WTC11 (cell line): Measurements from ENCODE around the gene TMEM11. TPM values are rescaled to one million over a fixed set of nuclear protein-coding genes. Genes with fewer than 3 reads are reported as not detected.

Experiments used
- ATAC-seq: fragments of 200-7000 bp; cut with Tn5 transposase; 2 replicates; pipeline ENCODE4 v1.10.0; 2021; ENCODE audit warnings: mild to moderate bottlenecking, moderate library complexity
- CTCF ChIA-PET: fragments of 300-600 bp; sonication (Branson Sonifier 250); formaldehyde crosslinking; loops from one replicate; lab custom pipeline; 2021; ENCODE audit warnings: antibody characterized with exemption; lab: Charles Lee
- POLR2A ChIA-PET: fragments of 350-600 bp; sonication (Branson Sonifier 250); formaldehyde crosslinking; loops from one replicate; lab custom pipeline; 2021; ENCODE audit warnings: antibody characterized with exemption; lab: Charles Lee
- DNase-seq: peaks from one replicate; pipeline ENCODE4 v3.0.0; 2021; ENCODE audit warnings: low spot score
- H3K27ac Mint-ChIP-seq: 2 replicates; pipeline ENCODE4 v1.8.0; 2021; ENCODE audit warnings: mixed read lengths
- H3K27me3 Mint-ChIP-seq: 2 replicates; pipeline ENCODE4 v1.8.0; 2021; ENCODE audit warnings: low read depth, mild to moderate bottlenecking, moderate library complexity, mixed read lengths
- H3K36me3 Mint-ChIP-seq: 2 replicates; pipeline ENCODE4 v1.8.0; 2021; ENCODE audit warnings: mixed read lengths
- H3K4me1 Mint-ChIP-seq: 2 replicates; pipeline ENCODE4 v1.8.0; 2022; ENCODE audit warnings: mixed read lengths
- H3K4me3 Mint-ChIP-seq: 2 replicates; pipeline ENCODE4 v1.8.0; 2021; ENCODE audit warnings: mild to moderate bottlenecking, moderate library complexity, mixed read lengths
- H3K9me3 Mint-ChIP-seq: 2 replicates; pipeline ENCODE4 v1.8.0; 2021; ENCODE audit warnings: mixed read lengths
- CREB1 ChIP-seq: sonication (generic); formaldehyde crosslinking; IDR thresholded peaks from 2 replicates; pipeline ENCODE4 v1.8.0; 2023; ENCODE audit warnings: mild to moderate bottlenecking, missing genetic modification reagents
- EMX1 ChIP-seq: fragments of 250-450 bp; sonication (Bioruptor Pico); IDR thresholded peaks from 2 replicates; pipeline ENCODE4 v1.8.0; 2021; ENCODE audit warnings: mild to moderate bottlenecking
- ETV6 ChIP-seq: sonication (generic); formaldehyde crosslinking; IDR thresholded peaks from 2 replicates; pipeline ENCODE4 v1.8.1; 2022; ENCODE audit warnings: mild to moderate bottlenecking, missing genetic modification reagents
- FOXJ3 ChIP-seq: sonication (generic); formaldehyde crosslinking; IDR thresholded peaks from 2 replicates; pipeline ENCODE4 v1.9.0; 2021; ENCODE audit warnings: missing genetic modification reagents, mild to moderate bottlenecking, borderline replicate concordance
- FOXP1 ChIP-seq: sonication (generic); formaldehyde crosslinking; IDR thresholded peaks from 2 replicates; pipeline ENCODE4 v1.8.0; 2022; ENCODE audit warnings: missing genetic modification reagents, mild to moderate bottlenecking, moderate library complexity, borderline replicate concordance
- JUN ChIP-seq: sonication (generic); formaldehyde crosslinking; IDR thresholded peaks from 2 replicates; pipeline ENCODE4 v1.8.0; 2023; ENCODE audit warnings: mild to moderate bottlenecking, missing genetic modification reagents
- MXD4 ChIP-seq: fragments of 250-450 bp; sonication (Bioruptor Pico); IDR thresholded peaks from 2 replicates; pipeline ENCODE4 v1.8.0; 2021; ENCODE audit warnings: mild to moderate bottlenecking, moderate library complexity, borderline replicate concordance
- NFE2L1 ChIP-seq: sonication (generic); formaldehyde crosslinking; IDR thresholded peaks from 2 replicates; pipeline ENCODE4 v1.8.1; 2023; ENCODE audit warnings: missing genetic modification reagents
- ZNF396 ChIP-seq: fragments of 250-450 bp; sonication (Bioruptor Pico); IDR thresholded peaks from 2 replicates; pipeline ENCODE4 v1.8.0; 2021; ENCODE audit warnings: mild to moderate bottlenecking, moderate library complexity, borderline replicate concordance
- total RNA-seq: library from RNA; stranded (reverse); gene quantifications from 3 replicates; pipeline ENCODE4 v1.2.3, GENCODE V29; 2021
- TF ChIP-seq, protein P1 (sequence below): fragments of 250-450 bp; sonication (Bioruptor Pico); IDR thresholded peaks from 2 replicates; pipeline ENCODE4 v1.9.0; 2021; ENCODE audit warnings: moderate library complexity, mild to moderate bottlenecking, inconsistent platforms, borderline replicate concordance
- TF ChIP-seq, protein P2 (sequence below): fragments of 250-450 bp; sonication (Bioruptor Pico); IDR thresholded peaks from 2 replicates; pipeline ENCODE4 v1.9.0; 2021; ENCODE audit warnings: mild to moderate bottlenecking
- TF ChIP-seq, protein P3 (sequence below): sonication (generic); formaldehyde crosslinking; IDR thresholded peaks from 2 replicates; pipeline ENCODE4 v1.8.1; 2023; ENCODE audit warnings: mild to moderate bottlenecking, missing genetic modification reagents
- TF ChIP-seq, protein P4 (sequence below): sonication (generic); formaldehyde crosslinking; IDR thresholded peaks from 2 replicates; pipeline ENCODE4 v1.8.0; 2023; ENCODE audit warnings: mild to moderate bottlenecking, missing genetic modification reagents
- TF ChIP-seq, protein P5 (sequence below): sonication (generic); formaldehyde crosslinking; IDR thresholded peaks from 2 replicates; pipeline ENCODE4 v1.8.1; 2022; ENCODE audit warnings: low read depth, mild to moderate bottlenecking, moderate library complexity, missing genetic modification reagents, borderline replicate concordance
- TF ChIP-seq, protein P6 (sequence below): sonication (generic); formaldehyde crosslinking; IDR thresholded peaks from 2 replicates; pipeline ENCODE4 v1.8.1; 2023; ENCODE audit warnings: mild to moderate bottlenecking, missing genetic modification reagents, borderline replicate concordance
- TF ChIP-seq, protein P7 (sequence below): sonication (generic); formaldehyde crosslinking; conservative IDR thresholded peaks from 2 replicates; pipeline ENCODE4 v1.8.1; 2023; ENCODE audit warnings: mild to moderate bottlenecking, low read depth, missing genetic modification reagents, moderate library complexity
- TF ChIP-seq, protein P8 (sequence below): fragments of 250-450 bp; sonication (Bioruptor Pico); IDR thresholded peaks from 2 replicates; pipeline ENCODE4 v1.9.0; 2021; ENCODE audit warnings: mild to moderate bottlenecking

The TMEM11 gene
- total RNA-seq, 1 experiment from 2014 or later, result 37.0 TPM

DNA sequence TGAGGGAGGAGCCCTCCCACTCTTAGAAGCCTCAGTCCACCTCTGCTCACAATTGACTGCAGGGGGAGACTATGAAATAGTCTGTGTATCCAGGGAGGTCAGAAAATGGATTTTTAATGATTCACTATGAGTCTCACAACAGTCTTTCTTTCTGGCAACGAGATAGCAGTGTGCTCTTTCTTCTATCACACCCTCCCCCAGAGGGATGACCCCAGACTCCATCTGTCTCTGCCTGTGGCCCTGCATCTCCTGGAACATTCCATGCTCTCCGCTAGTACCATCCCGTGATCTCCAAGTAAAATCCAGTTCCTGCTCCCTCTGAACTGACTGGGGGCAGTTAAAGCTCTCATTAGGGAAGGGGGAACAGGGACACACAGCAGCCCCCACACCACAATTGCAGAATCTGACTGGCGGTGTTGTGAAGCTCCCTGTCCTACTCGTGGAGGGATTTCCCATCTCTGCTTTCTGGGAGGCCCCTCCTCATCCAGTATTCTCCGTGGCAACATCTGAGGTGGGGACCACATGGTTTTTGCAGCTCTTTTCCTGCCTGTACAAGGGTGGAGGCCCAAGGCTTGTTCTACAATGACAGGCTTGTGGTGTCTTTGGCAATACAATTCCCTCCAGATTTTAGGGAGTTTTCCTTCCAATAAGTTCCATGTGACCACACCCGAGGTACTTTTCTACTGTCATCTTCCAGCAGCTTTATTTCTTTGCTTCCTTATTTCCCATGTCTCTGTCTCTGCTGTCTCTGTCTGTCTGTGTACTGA is 19.8 kb upstream of the TMEM11 start:
- TF ChIP-seq, protein P1, sequence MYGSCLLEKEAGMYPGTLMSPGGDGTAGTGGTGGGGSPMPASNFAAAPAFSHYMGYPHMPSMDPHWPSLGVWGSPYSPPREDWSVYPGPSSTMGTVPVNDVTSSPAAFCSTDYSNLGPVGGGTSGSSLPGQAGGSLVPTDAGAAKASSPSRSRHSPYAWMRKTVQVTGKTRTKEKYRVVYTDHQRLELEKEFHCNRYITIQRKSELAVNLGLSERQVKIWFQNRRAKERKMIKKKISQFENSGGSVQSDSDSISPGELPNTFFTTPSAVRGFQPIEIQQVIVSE (CRISPR knock-in tag), result no peak
- TF ChIP-seq NFE2L1 (CRISPR knock-in tag) (no peak), MXD4 (CRISPR knock-in tag) (no peak), FOXP1 (CRISPR knock-in tag) (no peak), CREB1 (CRISPR knock-in tag) (no peak), EMX1 (no peak), ZNF396 (CRISPR knock-in tag) (no peak), ETV6 (CRISPR knock-in tag) (no peak), JUN (no peak), FOXJ3 (CRISPR knock-in tag) (no peak)
- TF ChIP-seq, protein P2, sequence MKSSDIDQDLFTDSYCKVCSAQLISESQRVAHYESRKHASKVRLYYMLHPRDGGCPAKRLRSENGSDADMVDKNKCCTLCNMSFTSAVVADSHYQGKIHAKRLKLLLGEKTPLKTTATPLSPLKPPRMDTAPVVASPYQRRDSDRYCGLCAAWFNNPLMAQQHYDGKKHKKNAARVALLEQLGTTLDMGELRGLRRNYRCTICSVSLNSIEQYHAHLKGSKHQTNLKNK (CRISPR knock-in tag), result no peak
- TF ChIP-seq, protein P3, sequence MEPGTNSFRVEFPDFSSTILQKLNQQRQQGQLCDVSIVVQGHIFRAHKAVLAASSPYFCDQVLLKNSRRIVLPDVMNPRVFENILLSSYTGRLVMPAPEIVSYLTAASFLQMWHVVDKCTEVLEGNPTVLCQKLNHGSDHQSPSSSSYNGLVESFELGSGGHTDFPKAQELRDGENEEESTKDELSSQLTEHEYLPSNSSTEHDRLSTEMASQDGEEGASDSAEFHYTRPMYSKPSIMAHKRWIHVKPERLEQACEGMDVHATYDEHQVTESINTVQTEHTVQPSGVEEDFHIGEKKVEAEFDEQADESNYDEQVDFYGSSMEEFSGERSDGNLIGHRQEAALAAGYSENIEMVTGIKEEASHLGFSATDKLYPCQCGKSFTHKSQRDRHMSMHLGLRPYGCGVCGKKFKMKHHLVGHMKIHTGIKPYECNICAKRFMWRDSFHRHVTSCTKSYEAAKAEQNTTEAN (CRISPR knock-in tag), result no peak
- TF ChIP-seq, protein P4, sequence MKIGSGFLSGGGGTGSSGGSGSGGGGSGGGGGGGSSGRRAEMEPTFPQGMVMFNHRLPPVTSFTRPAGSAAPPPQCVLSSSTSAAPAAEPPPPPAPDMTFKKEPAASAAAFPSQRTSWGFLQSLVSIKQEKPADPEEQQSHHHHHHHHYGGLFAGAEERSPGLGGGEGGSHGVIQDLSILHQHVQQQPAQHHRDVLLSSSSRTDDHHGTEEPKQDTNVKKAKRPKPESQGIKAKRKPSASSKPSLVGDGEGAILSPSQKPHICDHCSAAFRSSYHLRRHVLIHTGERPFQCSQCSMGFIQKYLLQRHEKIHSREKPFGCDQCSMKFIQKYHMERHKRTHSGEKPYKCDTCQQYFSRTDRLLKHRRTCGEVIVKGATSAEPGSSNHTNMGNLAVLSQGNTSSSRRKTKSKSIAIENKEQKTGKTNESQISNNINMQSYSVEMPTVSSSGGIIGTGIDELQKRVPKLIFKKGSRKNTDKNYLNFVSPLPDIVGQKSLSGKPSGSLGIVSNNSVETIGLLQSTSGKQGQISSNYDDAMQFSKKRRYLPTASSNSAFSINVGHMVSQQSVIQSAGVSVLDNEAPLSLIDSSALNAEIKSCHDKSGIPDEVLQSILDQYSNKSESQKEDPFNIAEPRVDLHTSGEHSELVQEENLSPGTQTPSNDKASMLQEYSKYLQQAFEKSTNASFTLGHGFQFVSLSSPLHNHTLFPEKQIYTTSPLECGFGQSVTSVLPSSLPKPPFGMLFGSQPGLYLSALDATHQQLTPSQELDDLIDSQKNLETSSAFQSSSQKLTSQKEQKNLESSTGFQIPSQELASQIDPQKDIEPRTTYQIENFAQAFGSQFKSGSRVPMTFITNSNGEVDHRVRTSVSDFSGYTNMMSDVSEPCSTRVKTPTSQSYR, result no peak
- TF ChIP-seq, protein P5, sequence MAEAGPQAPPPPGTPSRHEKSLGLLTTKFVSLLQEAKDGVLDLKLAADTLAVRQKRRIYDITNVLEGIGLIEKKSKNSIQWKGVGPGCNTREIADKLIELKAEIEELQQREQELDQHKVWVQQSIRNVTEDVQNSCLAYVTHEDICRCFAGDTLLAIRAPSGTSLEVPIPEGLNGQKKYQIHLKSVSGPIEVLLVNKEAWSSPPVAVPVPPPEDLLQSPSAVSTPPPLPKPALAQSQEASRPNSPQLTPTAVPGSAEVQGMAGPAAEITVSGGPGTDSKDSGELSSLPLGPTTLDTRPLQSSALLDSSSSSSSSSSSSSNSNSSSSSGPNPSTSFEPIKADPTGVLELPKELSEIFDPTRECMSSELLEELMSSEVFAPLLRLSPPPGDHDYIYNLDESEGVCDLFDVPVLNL (CRISPR knock-in tag), result no peak
- TF ChIP-seq, protein P6, sequence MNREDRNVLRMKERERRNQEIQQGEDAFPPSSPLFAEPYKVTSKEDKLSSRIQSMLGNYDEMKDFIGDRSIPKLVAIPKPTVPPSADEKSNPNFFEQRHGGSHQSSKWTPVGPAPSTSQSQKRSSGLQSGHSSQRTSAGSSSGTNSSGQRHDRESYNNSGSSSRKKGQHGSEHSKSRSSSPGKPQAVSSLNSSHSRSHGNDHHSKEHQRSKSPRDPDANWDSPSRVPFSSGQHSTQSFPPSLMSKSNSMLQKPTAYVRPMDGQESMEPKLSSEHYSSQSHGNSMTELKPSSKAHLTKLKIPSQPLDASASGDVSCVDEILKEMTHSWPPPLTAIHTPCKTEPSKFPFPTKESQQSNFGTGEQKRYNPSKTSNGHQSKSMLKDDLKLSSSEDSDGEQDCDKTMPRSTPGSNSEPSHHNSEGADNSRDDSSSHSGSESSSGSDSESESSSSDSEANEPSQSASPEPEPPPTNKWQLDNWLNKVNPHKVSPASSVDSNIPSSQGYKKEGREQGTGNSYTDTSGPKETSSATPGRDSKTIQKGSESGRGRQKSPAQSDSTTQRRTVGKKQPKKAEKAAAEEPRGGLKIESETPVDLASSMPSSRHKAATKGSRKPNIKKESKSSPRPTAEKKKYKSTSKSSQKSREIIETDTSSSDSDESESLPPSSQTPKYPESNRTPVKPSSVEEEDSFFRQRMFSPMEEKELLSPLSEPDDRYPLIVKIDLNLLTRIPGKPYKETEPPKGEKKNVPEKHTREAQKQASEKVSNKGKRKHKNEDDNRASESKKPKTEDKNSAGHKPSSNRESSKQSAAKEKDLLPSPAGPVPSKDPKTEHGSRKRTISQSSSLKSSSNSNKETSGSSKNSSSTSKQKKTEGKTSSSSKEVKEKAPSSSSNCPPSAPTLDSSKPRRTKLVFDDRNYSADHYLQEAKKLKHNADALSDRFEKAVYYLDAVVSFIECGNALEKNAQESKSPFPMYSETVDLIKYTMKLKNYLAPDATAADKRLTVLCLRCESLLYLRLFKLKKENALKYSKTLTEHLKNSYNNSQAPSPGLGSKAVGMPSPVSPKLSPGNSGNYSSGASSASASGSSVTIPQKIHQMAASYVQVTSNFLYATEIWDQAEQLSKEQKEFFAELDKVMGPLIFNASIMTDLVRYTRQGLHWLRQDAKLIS (CRISPR knock-in tag), result no peak
- TF ChIP-seq, protein P7, sequence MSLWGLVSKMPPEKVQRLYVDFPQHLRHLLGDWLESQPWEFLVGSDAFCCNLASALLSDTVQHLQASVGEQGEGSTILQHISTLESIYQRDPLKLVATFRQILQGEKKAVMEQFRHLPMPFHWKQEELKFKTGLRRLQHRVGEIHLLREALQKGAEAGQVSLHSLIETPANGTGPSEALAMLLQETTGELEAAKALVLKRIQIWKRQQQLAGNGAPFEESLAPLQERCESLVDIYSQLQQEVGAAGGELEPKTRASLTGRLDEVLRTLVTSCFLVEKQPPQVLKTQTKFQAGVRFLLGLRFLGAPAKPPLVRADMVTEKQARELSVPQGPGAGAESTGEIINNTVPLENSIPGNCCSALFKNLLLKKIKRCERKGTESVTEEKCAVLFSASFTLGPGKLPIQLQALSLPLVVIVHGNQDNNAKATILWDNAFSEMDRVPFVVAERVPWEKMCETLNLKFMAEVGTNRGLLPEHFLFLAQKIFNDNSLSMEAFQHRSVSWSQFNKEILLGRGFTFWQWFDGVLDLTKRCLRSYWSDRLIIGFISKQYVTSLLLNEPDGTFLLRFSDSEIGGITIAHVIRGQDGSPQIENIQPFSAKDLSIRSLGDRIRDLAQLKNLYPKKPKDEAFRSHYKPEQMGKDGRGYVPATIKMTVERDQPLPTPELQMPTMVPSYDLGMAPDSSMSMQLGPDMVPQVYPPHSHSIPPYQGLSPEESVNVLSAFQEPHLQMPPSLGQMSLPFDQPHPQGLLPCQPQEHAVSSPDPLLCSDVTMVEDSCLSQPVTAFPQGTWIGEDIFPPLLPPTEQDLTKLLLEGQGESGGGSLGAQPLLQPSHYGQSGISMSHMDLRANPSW (CRISPR knock-in tag), result no peak
- TF ChIP-seq, protein P8, sequence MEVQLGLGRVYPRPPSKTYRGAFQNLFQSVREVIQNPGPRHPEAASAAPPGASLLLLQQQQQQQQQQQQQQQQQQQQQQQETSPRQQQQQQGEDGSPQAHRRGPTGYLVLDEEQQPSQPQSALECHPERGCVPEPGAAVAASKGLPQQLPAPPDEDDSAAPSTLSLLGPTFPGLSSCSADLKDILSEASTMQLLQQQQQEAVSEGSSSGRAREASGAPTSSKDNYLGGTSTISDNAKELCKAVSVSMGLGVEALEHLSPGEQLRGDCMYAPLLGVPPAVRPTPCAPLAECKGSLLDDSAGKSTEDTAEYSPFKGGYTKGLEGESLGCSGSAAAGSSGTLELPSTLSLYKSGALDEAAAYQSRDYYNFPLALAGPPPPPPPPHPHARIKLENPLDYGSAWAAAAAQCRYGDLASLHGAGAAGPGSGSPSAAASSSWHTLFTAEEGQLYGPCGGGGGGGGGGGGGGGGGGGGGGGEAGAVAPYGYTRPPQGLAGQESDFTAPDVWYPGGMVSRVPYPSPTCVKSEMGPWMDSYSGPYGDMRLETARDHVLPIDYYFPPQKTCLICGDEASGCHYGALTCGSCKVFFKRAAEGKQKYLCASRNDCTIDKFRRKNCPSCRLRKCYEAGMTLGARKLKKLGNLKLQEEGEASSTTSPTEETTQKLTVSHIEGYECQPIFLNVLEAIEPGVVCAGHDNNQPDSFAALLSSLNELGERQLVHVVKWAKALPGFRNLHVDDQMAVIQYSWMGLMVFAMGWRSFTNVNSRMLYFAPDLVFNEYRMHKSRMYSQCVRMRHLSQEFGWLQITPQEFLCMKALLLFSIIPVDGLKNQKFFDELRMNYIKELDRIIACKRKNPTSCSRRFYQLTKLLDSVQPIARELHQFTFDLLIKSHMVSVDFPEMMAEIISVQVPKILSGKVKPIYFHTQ (CRISPR knock-in tag), result no peak
- TF ChIP-seq, all 79 proteins: peak for 0
- DNase-seq (no peak), ATAC-seq (no peak)
- Mint-ChIP-seq H3K27me3 (peaks cover 8% of the 10 kb centered on the region; the same call in 1 of the 2 replicates), H3K4me1 (no peaks in the 10 kb centered on the region), H3K9me3 (peaks cover 11% of the 10 kb centered on the region), H3K27ac (no peak overlapping the region), H3K4me3 (no peak overlapping the region), H3K36me3 (peaks cover 5% of the 10 kb centered on the region; the same call in 1 of the 2 replicates)
- POLR2A ChIA-PET, result no interaction called here
- CTCF ChIA-PET, result no interaction called here
